SK-N-SH (cell line): ENCODE results near the gene LMO2. TPM values are rescaled to one million over a fixed set of nuclear protein-coding genes. Genes with fewer than 3 reads are reported as not detected.

Experiments used
- CTCF ChIA-PET: fragments of 300-600, 350-600 bp; formaldehyde crosslinking; extraction: SDS; loops from one replicate; lab custom pipeline; 2021; lab: Yijun Ruan, JAX
- POLR2A ChIA-PET: fragments of 350-600 bp; sonication (Branson Sonifier 250); formaldehyde crosslinking; extraction: SDS; loops from one replicate; lab custom pipeline; 2020; ENCODE audit warnings: antibody characterized with exemption, inconsistent platforms; lab: Yijun Ruan, JAX
- DNase-seq: peaks from one replicate; pipeline ENCODE4 v3.0.0; 2012
- H2AFZ ChIP-seq: fragments of 200-600 bp; sonication (generic); 2 replicates; pipeline ENCODE4 v1.8.1; 2016; ENCODE audit warnings: antibody characterized with exemption, mild to moderate bottlenecking, low read depth
- H3F3A ChIP-seq: fragments of 200-600 bp; sonication (generic); replicated peaks from 2 replicates; pipeline ENCODE3; 2016; ENCODE audit warnings: antibody characterized with exemption, mild to moderate bottlenecking; ENCODE audit not compliant: insufficient read depth
- H3K27ac ChIP-seq, 2 experiments: fragments of 200-500 bp in 1 of 2; fragments of 200-600 bp in 1 of 2; sonication (Bioruptor generic) in 1 of 2; sonication (generic), shearing (Covaris generic) in 1 of 2; 2 replicates each; pipeline versions ENCODE4 v1.5.1 to v1.6.1; 2014 to 2016; ENCODE audit warnings: low read depth in 2 of 2, inconsistent platforms in 1 of 2, low read length in 1 of 2, mild to moderate bottlenecking in 1 of 2, mixed read lengths in 1 of 2
- H3K27me3 ChIP-seq: fragments of 200-600 bp; sonication (generic), shearing (Covaris generic); 2 replicates; pipeline ENCODE4 v1.6.1; 2016; ENCODE audit warnings: mixed run types; ENCODE audit not compliant: insufficient read depth
- H3K36me3 ChIP-seq, 2 experiments: fragments of 200-500 bp in 1 of 2; fragments of 200-600 bp in 1 of 2; sonication (Bioruptor generic) in 1 of 2; sonication (generic) in 1 of 2; replicated peaks in 1 of 2; 2 replicates each; pipeline versions ENCODE3 to v1.5.1; 2014 to 2016; ENCODE audit warnings: low read length in 1 of 2, mild to moderate bottlenecking in 1 of 2; ENCODE audit not compliant: insufficient read depth in 2 of 2, control insufficient read depth in 1 of 2
- H3K4me1 ChIP-seq, 2 experiments: fragments of 200-500 bp in 1 of 2; fragments of 200-600 bp in 1 of 2; sonication (Bioruptor generic) in 1 of 2; sonication (generic), shearing (Covaris generic) in 1 of 2; 2 replicates each; pipeline versions ENCODE4 v1.5.1 to v1.6.1; 2014 to 2016; ENCODE audit warnings: low read depth in 1 of 2, low read length in 1 of 2, mixed run types in 1 of 2; ENCODE audit not compliant: insufficient read depth in 2 of 2, control insufficient read depth in 1 of 2
- H3K4me2 ChIP-seq: fragments of 200-600 bp; sonication (generic), shearing (Covaris generic); 2 replicates; pipeline ENCODE4 v1.6.1; 2017; ENCODE audit warnings: mixed run types
- H3K4me3 ChIP-seq, 2 experiments: fragments of 200-500 bp in 1 of 2; fragments of 200-600 bp in 1 of 2; sonication (Bioruptor generic) in 1 of 2; sonication (generic), shearing (Covaris generic) in 1 of 2; 2 replicates each; pipeline versions ENCODE4 v1.5.1 to v1.8.1; 2014 to 2016; ENCODE audit warnings: low read depth in 2 of 2, inconsistent platforms in 1 of 2, low read length in 1 of 2, mild to moderate bottlenecking in 1 of 2, mixed read lengths in 1 of 2, moderate library complexity in 1 of 2
- H3K79me2 ChIP-seq: fragments of 200-600 bp; sonication (generic); 2 replicates; pipeline ENCODE4 v1.8.1; 2017; ENCODE audit warnings: mild to moderate bottlenecking; ENCODE audit not compliant: insufficient read depth
- H3K9ac ChIP-seq: fragments of 200-600 bp; sonication (generic); 2 replicates; pipeline ENCODE4 v1.6.1; 2017; ENCODE audit warnings: mixed run types
- H3K9me2 ChIP-seq: fragments of 200-600 bp; sonication (generic); 2 replicates; pipeline ENCODE4 v1.6.1; 2017; ENCODE audit warnings: mixed run types
- H3K9me3 ChIP-seq: fragments of 200-600 bp; sonication (generic); 2 replicates; pipeline ENCODE4 v1.6.1; 2017; ENCODE audit warnings: mixed run types, mild to moderate bottlenecking, moderate library complexity
- H4K20me1 ChIP-seq: fragments of 200-600 bp; sonication (generic); 2 replicates; pipeline ENCODE4 v1.6.1; 2017; ENCODE audit warnings: mild to moderate bottlenecking, mixed run types; ENCODE audit not compliant: insufficient read depth
- ELF1 ChIP-seq: IDR thresholded peaks from 2 replicates; pipeline ENCODE4 v1.4.0; 2012
- EP300 ChIP-seq, 2 experiments: IDR thresholded peaks; 2 replicates each; pipeline versions ENCODE4 v1.4.0 to v1.6.1; 2012; ENCODE audit warnings: borderline replicate concordance in 1 of 2, low read depth in 1 of 2, low read length in 1 of 2
- FOSL2 ChIP-seq: IDR thresholded peaks from 2 replicates; pipeline ENCODE4 v1.4.0; 2012; ENCODE audit warnings: low read depth, mild to moderate bottlenecking, moderate library complexity, borderline replicate concordance
- JUND ChIP-seq: IDR thresholded peaks from 2 replicates; pipeline ENCODE4 v1.4.0; 2012
- MXI1 ChIP-seq: IDR thresholded peaks from 2 replicates; pipeline ENCODE4 v1.6.1; 2012; ENCODE audit warnings: mild to moderate bottlenecking, low read depth, low read length, improper control_type of control experiment
- RCOR1 ChIP-seq: fragments of 150-350 bp; IDR thresholded peaks from 2 replicates; pipeline ENCODE4 v1.6.1; 2017; ENCODE audit warnings: antibody characterized with exemption, low read length
- TAF1 ChIP-seq: IDR thresholded peaks from 2 replicates; pipeline ENCODE4 v1.6.1; 2012; ENCODE audit warnings: low read depth, mild to moderate bottlenecking, low read length, moderate library complexity, borderline replicate concordance
- TCF12 ChIP-seq: IDR thresholded peaks from 2 replicates; pipeline ENCODE4 v1.4.0; 2012
- TEAD4 ChIP-seq: IDR thresholded peaks from 2 replicates; pipeline ENCODE4 v1.4.0; 2012; ENCODE audit warnings: mild to moderate bottlenecking, borderline replicate concordance; ENCODE audit not compliant: insufficient read depth
- YY1 ChIP-seq: IDR thresholded peaks from 2 replicates; pipeline ENCODE4 v1.4.0; 2012; ENCODE audit warnings: low read depth, mild to moderate bottlenecking
- WGBS: methylation state at CpG from one replicate; pipeline ENCODE4 v1.1.6; 2017; ENCODE audit warnings: low lambda C conversion rate; 5-methylcytosine and 5-hydroxymethylcytosine counted together
- polyA plus RNA-seq, 3 experiments: library from polyadenylated mRNA; depleted of rRNA; stranded (reverse); fragments of >200 nt; gene quantifications; 2 replicates each; pipeline ENCODE4 v1.2.3, GENCODE V29; 2012
- TF ChIP-seq, protein P1 (sequence below): fragments of 150-350 bp; IDR thresholded peaks from 2 replicates; pipeline ENCODE4 v1.6.1; 2017; ENCODE audit warnings: antibody characterized with exemption, low read length, low read depth, borderline replicate concordance
- TF ChIP-seq, protein P2 (sequence below): IDR thresholded peaks from 2 replicates; pipeline ENCODE4; 2012
- TF ChIP-seq, protein P3 (sequence below): IDR thresholded peaks from 2 replicates; pipeline ENCODE4 v1.4.0; 2012; ENCODE audit warnings: low read depth, borderline replicate concordance

Gene LMO2
- polyA plus RNA-seq, 1 of the 3 experiments (the other 2 are of a cell fraction): 0.05 TPM

DNA sequence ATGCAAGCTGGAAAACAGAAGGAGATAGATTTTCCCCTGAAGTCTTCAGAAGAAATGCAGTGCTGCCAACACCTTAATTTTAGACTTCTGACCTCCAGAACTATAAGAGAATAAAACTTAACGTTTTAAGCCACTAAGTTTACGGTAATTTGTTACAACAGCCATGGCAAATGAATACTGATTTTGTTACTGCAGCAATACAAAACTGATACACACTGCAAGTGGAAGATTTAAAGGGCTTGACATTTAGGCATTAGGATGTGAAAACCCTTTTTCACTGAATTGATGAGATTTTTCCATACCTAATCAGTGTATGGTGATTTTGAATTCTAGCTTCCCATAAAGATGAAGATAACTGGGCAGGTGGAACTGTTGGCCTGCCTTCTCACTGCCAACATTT, 22.1 kb upstream of the LMO2 start:
- POLR2A ChIA-PET: no interaction called here

DNA sequence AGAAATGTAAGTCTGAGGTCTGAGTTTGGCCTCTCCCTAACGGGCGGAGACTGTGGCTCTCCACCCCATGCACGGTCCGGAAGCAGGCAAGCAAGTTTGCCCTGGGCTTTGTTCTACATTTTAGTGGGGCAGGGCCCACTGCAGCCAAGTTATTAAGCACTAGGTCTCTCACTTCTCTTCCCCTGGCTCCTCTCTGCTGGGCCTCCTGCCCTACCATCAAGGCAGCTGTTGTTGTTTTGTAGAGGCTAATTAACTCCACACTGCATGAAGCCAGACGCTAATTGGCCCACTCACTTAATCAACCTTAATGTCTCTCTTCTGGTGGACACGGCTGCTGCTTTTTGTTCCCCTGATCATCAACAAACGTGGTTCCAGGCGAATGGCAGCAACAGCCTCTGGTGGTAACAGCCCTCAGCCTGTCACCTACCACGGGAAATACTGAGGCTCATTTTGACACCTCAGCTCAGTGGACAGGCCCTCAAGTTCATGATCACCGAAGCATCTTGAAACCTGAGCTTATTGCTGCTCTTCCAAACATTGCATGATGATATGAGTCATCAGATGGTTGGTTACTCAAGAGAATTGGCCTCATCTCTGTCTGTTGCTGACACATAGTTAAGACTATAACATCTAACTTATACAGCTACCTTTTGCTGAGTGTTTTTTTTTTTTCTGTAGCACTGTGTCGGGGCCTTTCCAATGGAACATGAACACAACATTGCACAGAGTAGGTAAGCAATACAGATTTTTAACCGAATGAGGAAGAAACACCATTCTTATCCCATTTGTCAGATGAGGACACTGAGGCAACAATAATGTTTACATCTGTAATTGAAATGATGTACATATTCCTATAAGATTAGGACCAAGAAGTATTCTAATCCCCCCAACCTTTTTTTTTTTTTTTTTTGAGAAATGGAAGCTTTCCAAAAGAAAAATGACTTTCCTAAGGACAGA, 20.8 kb upstream of the LMO2 start:
- Histone ChIP-seq H3K4me2 (no peak overlapping the region), H3K9ac (no peak overlapping the region), H3K9me3 (no peaks in the 10 kb centered on the region), H3K27me3 (peaks cover 20% of the 10 kb centered on the region; the same call in 1 of the 2 replicates), H3K36me3 (no peaks in the 10 kb centered on the region), H2AFZ (no peak overlapping the region), H3K79me2 (no peaks in the 10 kb centered on the region), H3K27ac (no peak overlapping the region), H4K20me1 (no peaks in the 10 kb centered on the region), H3K4me1 (peaks cover 0 to 18% of the 10 kb centered on the region in 2 experiments; a peak in 2 of 4 replicates), H3K9me2 (no peaks in the 10 kb centered on the region), H3K4me3 (no peak overlapping the region), H3F3A (no peaks in the 10 kb centered on the region)
- 64% methylated on average over 12 of the region's 12 CpGs for WGBS
- DNase-seq: no peak
- ChIA-PET CTCF (interaction anchor here (1.0 to 1.5 kb wide), 2 partner anchors 9 to 55 kb away, joined by 3 to 4 read pairs; no protein-coding TSS in a partner anchor), POLR2A (no interaction called here)
- TF ChIP-seq FOSL2 (peak; percentile 41; the same call in 1 of the 2 replicates), TEAD4 (no peak), EP300 (IDR thresholded peaks at IDR 0.05; ENCODE audit: borderline replicate concordance in 1 of 2, low read depth in 1 of 2, low read length in 1 of 2) (no peak)

More for the DNA sequence above, 22.1 kb upstream of the LMO2 start:
- CTCF ChIA-PET: no interaction called here
- TF ChIP-seq FOSL2: no peak
- TF ChIP-seq, protein P1, sequence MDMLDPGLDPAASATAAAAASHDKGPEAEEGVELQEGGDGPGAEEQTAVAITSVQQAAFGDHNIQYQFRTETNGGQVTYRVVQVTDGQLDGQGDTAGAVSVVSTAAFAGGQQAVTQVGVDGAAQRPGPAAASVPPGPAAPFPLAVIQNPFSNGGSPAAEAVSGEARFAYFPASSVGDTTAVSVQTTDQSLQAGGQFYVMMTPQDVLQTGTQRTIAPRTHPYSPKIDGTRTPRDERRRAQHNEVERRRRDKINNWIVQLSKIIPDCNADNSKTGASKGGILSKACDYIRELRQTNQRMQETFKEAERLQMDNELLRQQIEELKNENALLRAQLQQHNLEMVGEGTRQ: no peak
- no peak for TF ChIP-seq ELF1
- TF ChIP-seq, protein P2, sequence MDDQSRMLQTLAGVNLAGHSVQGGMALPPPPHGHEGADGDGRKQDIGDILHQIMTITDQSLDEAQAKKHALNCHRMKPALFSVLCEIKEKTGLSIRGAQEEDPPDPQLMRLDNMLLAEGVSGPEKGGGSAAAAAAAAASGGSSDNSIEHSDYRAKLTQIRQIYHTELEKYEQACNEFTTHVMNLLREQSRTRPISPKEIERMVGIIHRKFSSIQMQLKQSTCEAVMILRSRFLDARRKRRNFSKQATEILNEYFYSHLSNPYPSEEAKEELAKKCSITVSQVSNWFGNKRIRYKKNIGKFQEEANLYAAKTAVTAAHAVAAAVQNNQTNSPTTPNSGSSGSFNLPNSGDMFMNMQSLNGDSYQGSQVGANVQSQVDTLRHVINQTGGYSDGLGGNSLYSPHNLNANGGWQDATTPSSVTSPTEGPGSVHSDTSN: no peak
- no peak for TF ChIP-seq MXI1
- TF ChIP-seq, protein P3, sequence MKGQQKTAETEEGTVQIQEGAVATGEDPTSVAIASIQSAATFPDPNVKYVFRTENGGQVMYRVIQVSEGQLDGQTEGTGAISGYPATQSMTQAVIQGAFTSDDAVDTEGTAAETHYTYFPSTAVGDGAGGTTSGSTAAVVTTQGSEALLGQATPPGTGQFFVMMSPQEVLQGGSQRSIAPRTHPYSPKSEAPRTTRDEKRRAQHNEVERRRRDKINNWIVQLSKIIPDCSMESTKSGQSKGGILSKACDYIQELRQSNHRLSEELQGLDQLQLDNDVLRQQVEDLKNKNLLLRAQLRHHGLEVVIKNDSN: no peak
- TF ChIP-seq JUND: no peak
- no peak for TF ChIP-seq TCF12
- TF ChIP-seq TAF1: no peak
- TF ChIP-seq RCOR1: no peak
- TF ChIP-seq YY1: no peak
- TF ChIP-seq, all 33 proteins: peak for 0
- peaks cover 20% of the 10 kb centered on the region; the same call in 1 of the 2 replicates for H3K27me3 ChIP-seq
- no peaks in the 10 kb centered on the region for H3K9me3 ChIP-seq
- no peak overlapping the region for H3K9ac ChIP-seq
- H3K4me1 ChIP-seq: peaks cover 0 to 18% of the 10 kb centered on the region in 2 experiments; a peak in 2 of 4 replicates
- H3K9me2 ChIP-seq: no peaks in the 10 kb centered on the region
- H2AFZ ChIP-seq: no peak overlapping the region
- H3K4me2 ChIP-seq: no peak overlapping the region
- no peak for DNase-seq
- H3K79me2 ChIP-seq: no peaks in the 10 kb centered on the region
- H3F3A ChIP-seq: no peaks in the 10 kb centered on the region
- no peaks in the 10 kb centered on the region for H4K20me1 ChIP-seq
- no peak overlapping the region for H3K27ac ChIP-seq
- no peak overlapping the region for H3K4me3 ChIP-seq
- no peaks in the 10 kb centered on the region for H3K36me3 ChIP-seq
- WGBS: 61% methylated on average over 2 of the region's 2 CpGs
